ENCODE results near the gene TLN1.

The TLN1 gene

GRCh38 chr9:35708146-35708545, 23.8 kb downstream of the TLN1 start:
- H3K4me3 ChIP-seq (ENCODE audit: low read length) = no peak overlapping the region
- no peak for TF ChIP-seq CTCF (conservative IDR thresholded peaks at IDR 0.05; ENCODE audit: low read length)
- no peak for DNase-seq (ENCODE audit: low read depth)

DNA sequence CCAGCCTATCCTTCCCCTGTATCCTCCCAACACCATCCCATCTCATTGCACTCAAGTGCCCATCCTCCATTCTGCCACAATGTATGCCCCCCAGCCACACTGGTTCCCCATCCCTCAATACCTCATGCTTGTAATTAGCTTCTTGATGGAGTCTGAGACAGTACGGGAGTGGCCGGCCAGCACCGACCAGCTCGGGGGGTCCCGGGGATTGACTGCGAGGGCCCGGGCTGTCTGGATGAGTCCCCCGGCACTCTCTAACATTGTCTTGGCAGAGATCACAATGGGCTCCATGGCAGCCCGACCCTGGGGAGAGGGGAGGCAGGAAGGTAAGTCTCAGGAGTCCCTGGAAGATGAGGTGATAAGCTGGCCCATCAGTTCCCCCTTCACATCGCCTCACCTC, 25.0 kb downstream of the TLN1 start:
- H3K4me3 ChIP-seq (ENCODE audit: low read length) = no peak overlapping the region
- no peak for DNase-seq (ENCODE audit: low read depth)
- no peak for TF ChIP-seq CTCF (conservative IDR thresholded peaks at IDR 0.05; ENCODE audit: low read length)

DNA sequence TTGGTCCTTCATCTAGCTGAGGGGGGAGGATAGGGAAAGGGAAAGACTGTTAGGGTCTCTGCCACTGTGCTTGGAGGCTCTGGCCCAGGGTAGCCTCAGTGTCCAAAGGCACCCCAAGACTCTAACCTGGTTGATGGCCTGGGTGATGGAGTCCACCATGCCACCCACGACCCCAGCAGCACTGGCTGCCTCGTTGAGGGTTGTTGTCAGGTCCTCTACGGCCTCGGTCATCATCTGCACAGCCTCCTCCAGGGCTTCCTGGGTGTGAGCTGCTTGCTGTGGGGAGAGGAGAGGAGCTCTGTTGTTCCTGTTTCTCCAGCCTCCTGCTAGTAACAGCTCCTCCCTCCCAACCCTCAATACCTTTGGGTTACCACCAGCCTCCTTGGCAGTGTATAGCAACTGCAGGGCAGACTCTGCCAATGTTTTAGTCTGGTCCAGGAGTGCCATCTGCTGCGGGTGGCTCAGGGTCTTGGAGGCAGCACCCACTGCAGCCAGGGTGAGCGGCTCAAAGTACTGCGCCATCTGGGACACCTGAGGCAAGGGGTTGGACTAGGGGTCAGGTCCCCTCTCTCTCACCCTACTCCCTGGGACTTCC, 26.1 kb downstream of the TLN1 start:
- no peak for TF ChIP-seq CTCF (conservative IDR thresholded peaks at IDR 0.05; ENCODE audit: low read length)
- H3K4me3 ChIP-seq (ENCODE audit: low read length) = no peak overlapping the region
- DNase-seq (ENCODE audit: low read depth) = no peak

DNA sequence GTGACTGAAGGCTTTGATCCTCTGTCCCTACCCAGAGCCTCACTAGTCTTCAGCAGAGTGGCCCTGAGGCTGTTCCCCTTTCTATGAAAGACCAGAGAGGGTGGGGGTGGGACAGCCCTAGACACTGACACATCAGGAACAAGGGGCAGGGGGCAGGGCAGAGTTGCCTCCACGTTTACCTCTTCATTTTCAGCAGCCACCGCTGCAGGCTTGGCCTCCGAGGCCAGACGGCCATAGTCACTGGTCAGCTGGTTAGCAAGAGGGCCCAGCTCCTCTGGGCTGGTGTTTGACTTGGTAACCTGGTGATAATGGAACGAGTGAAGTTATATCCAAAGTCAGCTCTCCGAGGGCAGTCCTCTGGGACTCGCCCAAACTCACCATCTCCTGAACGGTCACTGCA, 26.6 kb downstream of the TLN1 start:
- no peak for TF ChIP-seq CTCF (conservative IDR thresholded peaks at IDR 0.05; ENCODE audit: low read length)
- no peak overlapping the region for H3K4me3 ChIP-seq (ENCODE audit: low read length)
- DNase-seq (ENCODE audit: low read depth) = no peak

- DNase-seq (ENCODE audit: low read depth) = no peak
- TF ChIP-seq CTCF (conservative IDR thresholded peaks at IDR 0.05; ENCODE audit: low read length) = no peak
- H3K4me3 ChIP-seq (ENCODE audit: low read length) = no peak overlapping the region
Measured at GRCh38 chr9:35703906-35704672, 27.9 kb downstream of the TLN1 start.

DNA sequence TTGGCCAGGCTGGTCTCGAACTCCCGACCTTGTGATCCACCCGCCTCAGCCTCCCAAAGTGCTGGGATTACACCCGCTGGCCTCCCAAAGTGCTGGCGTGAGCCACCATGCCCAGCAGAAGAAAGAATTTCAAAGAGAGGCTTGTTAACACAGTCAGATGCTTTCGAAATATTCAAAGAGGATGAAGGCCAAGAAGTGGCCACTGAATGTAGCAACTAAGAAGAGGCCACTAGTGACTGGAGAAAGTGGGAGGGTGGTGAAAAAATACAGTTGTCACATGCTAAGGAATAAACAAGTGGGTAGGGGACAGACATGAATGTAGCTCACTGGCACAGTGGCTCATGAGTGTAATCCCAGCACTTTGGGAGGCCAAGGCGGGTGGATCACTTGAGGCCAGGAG, 29.3 kb downstream of the TLN1 start:
- TF ChIP-seq CTCF (conservative IDR thresholded peaks at IDR 0.05; ENCODE audit: low read length) = no peak
- H3K4me3 ChIP-seq (ENCODE audit: low read length) = no peak overlapping the region
- DNase-seq (ENCODE audit: low read depth) = no peak

GRCh38 chr9:35700942-35701341, 31.1 kb downstream of the TLN1 start:
- DNase-seq (ENCODE audit: low read depth) = no peak
- no peak overlapping the region for H3K4me3 ChIP-seq (ENCODE audit: low read length)
- TF ChIP-seq CTCF (conservative IDR thresholded peaks at IDR 0.05; ENCODE audit: low read length) = no peak
